HG02885 (cell line): ENCODE results near the gene LRFN4.

Source experiments
- ATAC-seq: cut with Tn5 transposase; IDR thresholded peaks from one replicate; pipeline ENCODE4 v1.9.1; 2021; ENCODE audit warnings: mild to moderate bottlenecking; ENCODE audit not compliant: unreplicated experiment, poor library complexity

LRFN4 gene

DNA sequence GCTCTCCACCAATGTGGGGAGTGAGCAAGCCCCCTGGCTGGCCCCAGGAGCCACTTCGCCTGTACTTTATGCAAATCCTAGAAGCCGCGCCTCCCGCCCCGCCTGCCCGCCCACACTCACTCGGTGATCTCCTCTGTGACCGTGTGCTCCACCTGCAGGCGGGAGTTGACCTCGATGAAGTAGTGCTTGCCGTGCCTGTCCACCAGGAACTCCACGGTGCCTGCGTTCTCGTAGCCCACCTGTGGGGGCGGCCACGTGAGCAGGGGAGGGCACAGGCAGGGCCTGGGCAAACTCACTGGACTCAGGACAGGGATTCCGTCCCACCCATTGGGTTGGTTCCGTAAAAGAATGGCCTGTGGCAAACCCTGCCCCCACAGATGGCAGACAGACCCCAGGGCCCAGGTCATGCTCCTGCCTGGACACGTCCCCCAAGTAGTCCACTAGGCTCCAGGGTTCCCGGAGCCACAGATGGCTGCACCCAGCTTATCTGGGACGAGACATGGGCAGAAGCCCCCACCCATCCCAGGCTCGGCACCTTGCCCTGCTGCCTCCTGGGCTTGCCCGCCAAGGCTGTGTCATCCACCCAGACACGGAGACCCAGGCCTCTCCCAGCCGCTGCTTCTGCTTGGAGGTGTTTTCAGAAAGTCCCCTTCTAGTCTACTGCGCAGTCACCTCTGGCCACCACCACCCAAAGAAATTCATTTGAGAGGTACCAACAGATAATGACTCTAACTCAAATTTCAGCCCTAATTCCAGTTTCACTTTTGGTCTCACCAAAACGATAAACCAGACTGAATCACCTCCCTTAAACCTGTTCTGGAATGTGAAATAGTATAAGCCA lies 12.1 kb downstream of the LRFN4 start:
- ATAC-seq = peak; percentile 84

DNA sequence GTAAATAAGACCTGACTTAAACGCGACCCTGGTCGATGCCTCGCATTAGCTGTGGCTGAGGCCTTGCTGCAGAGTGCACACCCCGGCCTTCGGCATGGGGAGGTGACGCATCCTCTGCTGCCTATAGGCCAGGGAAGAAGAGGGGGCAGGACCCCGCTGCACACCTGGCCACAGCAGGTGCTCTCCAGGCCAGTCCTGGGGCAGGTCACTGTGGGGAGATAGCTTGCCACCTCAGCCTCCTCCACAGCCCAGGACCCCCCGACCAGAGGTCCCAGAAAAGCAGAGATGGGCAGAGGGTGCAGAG lies 12.7 kb downstream of the LRFN4 start:
- ATAC-seq = no peak

- ATAC-seq = no peak
These were observed 13.3 kb downstream of the LRFN4 start for GRCh38 chr11:66870131-66870530.

DNA sequence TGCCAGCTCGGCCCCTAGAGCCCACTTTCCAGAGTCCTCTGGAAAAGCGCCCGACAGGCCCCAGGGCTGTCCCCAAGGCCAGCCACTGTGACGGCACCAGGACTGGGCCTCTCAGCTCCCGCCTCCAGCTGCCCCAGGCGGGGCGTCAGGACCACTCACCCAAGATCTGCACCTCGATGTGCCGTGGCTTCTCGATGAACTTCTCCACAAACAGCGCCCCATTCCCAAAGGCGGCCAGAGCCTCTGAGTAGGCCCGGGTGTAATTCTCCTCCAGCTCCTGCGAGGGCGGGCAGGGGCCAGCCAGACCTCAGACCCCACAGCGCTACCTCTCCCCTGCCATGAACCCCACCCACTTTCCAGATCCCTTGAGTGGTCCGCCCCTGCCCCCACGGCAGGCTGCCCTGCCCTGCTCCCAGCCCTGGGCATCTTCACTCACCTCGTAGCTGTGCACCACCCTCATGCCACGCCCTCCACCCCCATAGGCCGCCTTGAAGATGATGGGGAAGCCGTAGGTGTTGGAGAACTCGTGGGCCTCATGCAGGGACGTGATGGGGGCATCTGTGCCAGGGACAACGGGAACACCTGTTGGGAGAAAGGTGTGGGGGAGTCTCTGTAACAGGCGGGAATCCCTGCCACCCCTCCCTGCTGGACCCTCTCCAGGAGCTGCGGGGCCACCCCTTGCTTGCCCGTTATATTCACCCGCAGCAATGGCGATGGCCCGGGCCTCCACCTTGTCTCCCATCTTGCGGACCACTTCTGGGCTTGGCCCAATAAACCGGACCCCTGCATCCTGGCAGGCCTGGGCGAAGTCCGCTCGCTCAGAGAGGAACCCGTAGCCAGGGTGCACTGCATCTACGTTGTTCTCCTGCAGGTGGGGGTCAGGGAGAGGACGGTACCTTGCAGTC lies 14.0 kb downstream of the LRFN4 start:
- no peak for ATAC-seq

DNA sequence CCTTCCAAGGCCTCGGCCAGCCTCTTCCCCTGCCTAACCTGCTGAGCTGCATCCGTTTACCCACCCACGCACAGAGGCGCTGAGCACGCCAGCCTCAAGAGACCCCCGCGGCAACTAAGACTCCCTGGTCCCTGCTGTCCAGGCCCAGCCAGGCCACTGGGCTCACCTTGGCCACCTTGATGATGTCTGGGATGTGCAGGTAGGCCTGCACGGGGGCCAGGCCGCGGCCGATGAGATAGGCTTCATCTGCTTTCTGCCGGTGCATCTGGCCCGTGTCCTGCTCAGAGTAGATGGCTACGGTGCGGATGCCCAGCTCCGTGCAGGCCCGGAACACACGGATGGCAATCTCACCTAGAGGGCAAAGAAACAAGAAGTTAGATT lies 14.6 kb downstream of the LRFN4 start:
- ATAC-seq = no peak

GRCh38 chr11:66874232-66874631 lies 17.4 kb downstream of the LRFN4 start:
- ATAC-seq = no peak

DNA sequence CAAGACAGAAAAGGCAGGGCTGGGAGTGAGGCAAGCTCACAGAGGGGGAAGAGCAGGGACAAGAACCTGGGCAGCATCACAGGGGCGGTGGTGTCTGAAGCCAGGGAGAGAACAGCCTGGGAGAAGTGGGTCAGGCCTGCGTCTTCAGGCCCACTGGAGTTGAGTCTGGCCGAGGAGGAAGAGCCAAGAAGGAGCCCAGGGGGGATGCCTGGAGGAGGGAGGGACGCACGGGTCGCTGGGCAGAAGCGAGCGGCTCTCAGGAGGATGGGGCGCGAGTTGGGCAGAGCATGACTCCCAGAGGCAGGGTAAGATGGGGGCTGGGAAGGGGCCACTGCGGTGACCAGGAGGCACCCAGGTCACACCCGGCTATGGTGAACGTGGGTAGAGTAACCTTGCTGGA lies 18.5 kb downstream of the LRFN4 start:
- no peak for ATAC-seq

DNA sequence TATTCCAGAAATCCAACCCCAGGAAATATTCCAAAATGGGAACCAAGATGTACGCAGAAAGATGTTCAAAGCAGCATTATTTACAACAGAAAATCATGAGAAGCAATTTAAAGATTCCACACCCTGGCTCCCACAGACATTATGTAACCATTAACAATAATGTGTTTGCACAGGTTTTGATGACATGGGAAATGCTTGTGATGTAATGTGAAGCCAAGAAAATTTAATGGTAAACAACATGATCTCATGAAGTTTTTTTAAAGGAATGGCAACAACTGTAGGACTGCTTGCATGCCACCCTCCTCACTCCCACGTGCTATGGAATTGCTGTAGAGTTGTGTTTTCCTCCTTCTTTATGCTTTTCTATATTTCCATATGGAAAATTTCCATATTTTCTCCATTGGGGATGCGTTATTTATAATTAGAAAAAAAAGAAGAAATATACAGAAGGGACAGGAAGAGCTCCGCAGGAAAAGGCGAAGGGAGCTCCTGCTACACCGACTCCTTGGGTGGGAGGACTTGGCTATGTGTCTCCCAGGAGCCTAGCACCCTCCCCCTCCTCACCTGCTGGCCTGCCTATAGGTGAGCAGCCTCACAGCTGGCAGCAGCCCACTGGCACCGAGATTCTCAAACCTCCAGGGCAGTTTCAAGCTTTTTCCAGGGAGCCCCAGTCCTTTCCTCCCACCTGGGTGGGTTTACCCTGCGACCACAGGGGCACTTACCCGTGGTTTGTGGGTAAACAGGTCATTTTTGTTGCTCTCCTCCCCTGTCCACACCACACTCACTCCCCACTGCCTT lies 20.9 kb downstream of the LRFN4 start:
- ATAC-seq = no peak

GRCh38 chr11:66878474-66878873 lies 21.6 kb downstream of the LRFN4 start:
- ATAC-seq = no peak

GRCh38 chr11:66879000-66879399 lies 22.1 kb downstream of the LRFN4 start:
- ATAC-seq = no peak

GRCh38 chr11:66879583-66879982 lies 22.7 kb downstream of the LRFN4 start:
- ATAC-seq = no peak

DNA sequence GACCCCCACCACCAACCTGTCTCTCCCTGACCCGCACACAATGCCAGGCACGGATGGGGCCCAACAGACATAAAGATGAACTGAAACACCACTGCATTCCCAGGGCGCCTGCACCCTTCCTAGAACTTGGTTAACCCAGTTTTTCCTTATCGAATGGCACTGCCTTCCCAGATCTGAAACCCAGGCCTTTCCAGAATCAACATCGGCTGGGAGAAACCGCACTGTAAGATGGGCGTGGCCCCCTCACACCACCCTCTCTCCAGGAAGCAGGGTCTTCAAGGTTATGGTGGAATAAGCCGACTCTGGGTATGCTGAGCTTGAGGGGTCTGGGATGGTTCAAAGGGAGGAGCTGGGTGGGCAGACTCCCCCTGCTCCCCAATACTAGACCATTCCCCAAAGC lies 23.1 kb downstream of the LRFN4 start:
- no peak for ATAC-seq

- no peak for ATAC-seq
These were observed 23.9 kb downstream of the LRFN4 start for GRCh38 chr11:66880496-66881450.

DNA sequence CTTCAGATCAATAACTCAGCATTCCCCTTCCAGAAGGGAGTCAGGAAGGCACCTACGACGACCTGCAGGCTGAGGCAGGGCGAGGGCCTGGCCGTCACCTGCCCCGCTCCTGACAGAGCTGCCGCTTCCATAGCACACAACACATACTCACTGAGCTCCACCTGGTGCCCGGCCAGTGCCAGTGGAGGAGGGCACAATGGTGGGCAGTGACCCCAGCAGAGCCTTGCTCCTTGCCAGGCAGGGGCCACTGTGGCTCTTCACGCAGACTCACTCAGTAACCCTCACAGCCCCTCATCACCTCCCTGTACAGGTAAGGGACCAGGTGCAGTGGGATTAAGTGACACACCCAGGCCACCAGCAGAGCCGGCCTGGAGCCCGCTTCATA lies 24.6 kb downstream of the LRFN4 start:
- no peak for ATAC-seq

DNA sequence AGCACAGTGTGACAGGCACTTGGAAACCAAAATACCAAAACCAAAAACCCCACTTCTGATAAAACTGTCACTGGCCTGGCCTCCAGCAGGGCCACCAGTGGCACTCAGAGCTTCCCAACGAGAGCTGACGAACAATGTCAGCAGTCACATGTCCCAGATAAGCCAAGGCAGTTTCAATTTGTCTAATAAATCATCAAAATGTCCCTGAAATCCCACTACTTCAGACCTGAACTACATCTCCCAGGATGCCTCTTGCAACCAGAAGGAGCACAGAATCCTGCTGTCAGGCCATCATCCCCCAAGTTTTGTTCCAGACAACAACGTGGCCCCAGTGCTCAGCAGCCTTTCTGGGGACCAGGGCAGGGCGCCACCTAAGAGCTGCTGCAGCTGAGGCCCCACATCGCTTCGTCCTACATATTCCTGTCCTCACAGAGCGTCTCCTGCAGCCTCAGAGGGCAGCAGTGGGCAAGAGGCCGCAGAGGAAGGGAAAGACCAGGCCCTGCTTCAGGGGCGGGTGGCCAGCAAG lies 25.1 kb downstream of the LRFN4 start:
- ATAC-seq = no peak

- ATAC-seq = no peak
These were observed 25.7 kb downstream of the LRFN4 start for GRCh38 chr11:66882561-66883015.

GRCh38 chr11:66883016-66883965 lies 26.4 kb downstream of the LRFN4 start:
- ATAC-seq = no peak

DNA sequence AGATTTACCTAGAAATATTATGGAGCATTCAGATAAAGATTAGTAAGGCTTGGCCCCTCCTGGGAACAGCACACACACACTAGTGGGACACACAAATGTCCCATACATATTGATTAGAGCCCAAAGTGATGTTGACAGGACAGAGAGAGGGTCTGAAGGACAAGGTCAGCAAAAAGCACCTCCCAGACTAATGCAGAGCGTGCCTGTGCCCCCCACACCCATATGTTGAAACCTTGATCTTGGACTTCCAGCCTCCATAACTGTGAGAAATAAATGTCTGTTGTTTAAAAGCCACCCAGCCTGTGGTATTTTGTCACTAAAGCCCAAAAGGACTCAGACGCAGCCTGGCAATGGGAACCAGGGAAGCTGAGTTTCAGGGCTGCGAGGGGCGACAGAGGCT lies 27.6 kb downstream of the LRFN4 start:
- ATAC-seq = no peak
